GM19463 (cell line): ENCODE results near the gene SLC1A7.

Experiments used
- ATAC-seq: cut with Tn5 transposase; IDR thresholded peaks from one replicate; pipeline ENCODE4 v1.9.1; 2021; ENCODE audit warnings: mild to moderate bottlenecking, moderate library complexity; ENCODE audit not compliant: unreplicated experiment

The SLC1A7 gene

DNA sequence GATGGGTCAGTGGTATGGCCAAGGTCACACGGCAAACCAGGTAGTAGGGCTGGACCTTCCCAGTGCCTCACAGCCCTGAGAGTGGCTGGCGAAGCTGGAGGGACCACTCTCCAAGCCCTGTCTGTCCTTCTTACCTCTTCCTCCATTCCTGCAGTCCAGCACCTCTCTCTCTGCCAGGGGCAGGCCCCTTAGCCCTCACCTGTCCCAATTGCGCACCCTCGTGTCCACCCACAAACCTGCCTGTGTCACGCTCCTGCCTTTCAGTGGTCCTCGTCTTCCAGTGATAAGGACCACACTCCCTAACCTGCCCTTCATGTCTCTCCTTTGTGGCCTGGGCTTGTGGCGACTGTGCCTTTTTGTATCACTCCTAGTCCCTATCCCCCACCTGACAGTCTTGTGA is 77.0 kb downstream of the SLC1A7 start:
- ATAC-seq: no peak

DNA sequence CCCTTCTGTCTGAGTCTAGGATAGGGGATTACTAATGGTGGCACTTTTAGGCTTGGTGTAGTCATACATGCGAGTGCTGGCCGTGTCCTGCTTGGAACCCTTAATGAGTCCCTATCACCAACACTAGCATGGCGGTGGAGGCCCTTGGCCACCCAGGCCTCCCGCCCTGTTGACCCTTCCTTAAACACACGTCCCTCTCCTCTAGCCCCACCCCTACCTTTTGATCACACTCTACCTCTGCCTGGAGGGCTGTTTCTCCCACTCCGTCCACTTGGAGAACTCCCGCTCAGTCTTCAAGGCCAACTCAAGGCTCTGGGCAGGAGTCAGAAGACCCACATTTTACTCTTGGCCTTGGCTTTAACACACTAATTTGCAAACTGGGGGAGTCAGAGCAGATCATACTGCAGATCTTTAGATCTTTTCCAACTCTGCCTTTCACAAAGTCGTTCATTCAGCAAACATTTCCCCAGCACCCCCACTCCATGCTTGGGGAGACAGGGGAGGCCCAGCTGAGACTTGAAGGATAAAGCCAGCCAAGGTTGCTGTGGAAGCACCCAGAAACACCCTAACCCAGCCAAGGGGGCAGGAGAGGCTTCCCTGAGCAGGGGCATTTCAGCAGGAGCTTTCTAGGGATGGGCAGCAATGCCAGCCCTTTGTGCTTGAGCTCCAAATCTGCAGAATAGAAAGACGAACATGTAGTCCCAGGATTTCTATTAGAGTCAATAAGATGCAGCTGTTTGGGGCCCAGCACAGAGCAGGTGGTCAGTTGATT is 78.5 kb downstream of the SLC1A7 start:
- ATAC-seq: no peak

DNA sequence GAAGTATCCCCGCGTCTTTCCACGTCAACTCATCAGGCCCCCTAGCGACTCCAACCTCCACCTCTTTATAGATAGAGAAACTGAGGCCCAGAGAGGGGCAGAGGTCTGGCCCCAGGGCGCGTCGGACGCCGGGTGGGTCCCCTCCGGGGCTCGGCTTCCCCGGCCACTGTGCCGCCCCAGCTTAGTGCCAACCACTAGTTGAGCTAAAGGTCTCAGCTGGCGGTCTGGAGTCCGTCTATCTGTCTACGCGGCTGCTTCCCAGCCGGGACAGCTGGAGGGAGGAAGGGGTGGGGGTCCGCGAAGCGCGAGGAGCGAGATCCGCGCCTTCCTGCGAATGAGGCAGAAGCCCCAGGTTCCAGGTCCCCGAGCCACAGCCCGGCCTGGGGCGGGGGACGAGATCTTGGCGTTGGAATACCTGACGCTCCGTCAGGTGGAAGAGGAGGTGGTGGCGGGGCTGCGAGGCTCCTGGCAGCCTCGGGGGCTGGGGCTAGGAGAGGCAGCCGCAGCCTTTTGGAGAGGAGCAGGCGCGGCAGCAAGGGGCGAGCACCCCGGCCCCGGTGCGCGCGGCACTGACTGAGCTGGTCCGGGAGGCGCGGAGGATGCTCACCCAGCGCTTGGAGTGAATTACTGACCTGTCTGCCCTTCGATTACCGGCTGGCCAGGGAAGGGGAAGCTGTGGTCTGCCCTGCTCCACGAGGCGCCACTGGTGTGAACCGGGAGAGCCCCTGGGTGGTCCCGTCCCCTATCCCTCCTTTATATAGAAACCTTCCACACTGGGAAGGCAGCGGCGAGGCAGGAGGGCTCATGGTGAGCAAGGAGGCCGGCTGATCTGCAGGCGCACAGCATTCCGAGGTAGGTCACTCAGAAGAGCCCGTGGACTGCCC is 79.5 kb downstream of the SLC1A7 start:
- ATAC-seq: no peak

DNA sequence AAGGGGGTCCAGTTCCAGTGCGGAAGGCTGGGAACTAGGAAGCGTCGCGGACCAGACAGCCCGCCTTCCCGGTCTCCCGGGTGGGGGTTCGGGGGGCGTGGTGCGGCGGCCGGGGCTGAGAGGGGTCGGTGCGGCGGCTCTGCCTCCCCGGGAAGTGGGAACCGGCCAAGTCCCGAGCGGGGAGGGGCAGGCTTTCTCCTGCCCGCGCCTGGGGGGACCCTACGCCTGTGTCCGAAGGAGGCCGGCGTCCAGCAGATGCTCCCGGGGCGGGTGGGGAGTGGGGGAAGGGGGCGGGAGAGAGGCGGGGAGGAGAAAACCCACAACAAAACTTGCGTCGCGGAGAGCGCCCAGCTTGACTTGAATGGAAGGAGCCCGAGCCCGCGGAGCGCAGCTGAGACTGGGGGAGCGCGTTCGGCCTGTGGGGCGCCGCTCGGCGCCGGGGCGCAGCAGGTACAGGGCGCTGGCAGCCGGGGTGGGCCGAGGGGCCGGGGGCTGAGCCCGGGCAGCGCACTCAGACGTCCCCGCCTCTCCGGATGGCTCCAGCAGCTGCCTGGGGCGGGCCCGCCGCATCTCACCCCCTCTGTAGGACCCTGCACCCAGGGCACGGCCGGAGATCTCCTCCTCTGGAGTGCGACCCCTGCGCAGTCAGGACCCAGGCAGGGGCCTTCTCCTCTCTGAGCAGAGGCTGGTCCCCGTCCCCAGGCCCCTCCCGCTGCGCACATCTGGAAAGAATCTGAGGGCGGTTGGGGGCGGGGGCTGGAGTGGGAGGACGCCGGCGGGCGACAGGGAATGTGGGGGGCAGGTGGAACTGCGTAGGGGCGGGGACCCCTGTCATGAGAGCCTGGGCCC is 80.4 kb downstream of the SLC1A7 start, which contains the start of gene PODN:
Gene PODN, plus strand, starts transcription at position 355 of the 849 bp plus-strand sequence. CDS start 7,643 bp downstream, outside the sequence.
- no peak for ATAC-seq

DNA sequence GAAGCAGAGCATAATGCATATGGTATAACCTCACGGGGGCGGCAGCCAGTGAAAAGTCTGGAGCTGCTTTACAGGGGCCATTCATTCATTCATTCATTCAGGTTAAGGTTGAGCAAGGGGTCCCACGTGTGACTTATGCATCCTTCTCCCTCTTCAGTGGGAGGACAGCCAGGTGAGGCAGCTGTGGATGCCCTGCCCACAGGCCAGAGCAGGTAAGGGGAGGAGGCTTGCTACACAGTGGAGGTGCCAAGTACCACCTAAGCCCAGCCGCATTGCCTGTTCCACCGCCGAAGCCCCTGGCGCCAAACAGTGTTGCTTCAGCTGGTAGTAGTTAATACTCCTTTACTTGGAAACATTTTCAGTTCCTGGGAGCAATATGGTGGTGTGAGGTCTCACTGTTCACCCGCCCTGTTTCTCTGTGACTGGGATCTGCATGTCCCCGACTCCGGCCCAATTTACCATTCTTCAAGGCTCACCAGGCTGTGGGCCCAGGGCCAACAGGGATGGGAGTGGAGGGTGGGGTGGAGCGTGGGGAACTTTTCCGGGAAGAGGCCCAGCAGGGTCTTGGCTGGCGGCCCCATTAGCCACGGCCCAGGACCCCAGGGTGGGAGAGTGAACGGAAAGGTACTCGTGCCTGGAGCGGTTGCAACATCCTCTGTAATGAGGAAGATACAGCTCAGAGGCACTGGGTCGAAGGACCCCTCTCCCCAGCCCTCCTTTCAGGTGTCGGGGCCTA is 81.1 kb downstream of the SLC1A7 start:
- no peak for ATAC-seq

DNA sequence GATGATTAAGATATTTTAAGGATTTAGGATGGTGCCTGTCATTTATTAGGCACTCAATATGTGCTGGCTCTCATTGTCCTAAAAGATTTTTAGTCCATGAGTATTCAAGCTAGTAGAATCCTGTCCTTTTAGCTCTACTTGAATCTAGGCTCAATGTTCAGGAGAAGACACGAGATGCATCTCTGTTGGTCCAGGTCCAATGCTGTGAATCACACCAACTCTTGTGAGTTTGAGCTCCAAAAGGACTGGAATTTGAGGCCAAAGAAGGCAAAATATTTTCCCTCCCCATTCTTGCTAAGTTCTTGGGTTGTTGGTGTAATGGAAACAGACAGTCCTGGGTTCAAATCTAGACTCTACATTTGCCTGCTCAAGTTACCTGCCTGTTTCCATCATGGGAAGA is 81.9 kb downstream of the SLC1A7 start:
- ATAC-seq: no peak

DNA sequence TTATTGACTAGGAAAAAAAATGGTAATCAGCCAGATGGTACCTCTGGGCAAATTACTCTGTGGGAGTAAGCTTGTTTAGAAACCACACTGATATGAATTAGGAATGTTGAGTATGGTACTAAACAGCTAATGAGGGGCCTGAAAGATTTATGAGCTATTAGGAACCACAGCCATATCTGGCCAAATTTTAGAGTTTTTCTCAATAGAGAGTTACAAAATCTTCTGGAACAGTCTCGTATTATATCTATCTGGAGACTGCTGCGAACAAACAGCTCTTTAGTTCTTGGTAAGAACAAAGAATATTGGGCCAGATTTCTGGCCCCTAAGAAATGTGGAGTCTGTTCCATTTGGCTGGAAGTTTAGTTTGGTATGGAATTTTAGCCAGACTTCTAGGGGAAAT is 85.3 kb downstream of the SLC1A7 start:
- no peak for ATAC-seq

DNA sequence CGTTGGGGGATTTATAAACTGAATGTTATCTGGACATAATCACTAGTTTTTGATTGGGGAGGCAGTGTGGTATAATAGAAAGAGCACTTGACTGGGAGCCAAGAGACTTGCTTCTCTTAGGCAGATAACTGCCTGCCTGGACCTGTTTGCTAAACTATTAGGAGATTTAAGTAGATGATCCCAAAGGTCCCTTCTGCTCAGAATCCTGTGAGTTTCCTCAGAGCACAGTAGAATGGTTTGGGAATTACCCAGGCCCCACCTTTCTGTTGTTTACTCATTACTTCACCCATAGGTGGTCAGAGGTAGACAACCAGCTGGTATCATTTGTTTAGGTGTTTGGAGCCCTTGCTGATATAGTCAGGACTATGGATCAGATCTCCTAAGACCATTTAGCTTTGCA is 90.8 kb downstream of the SLC1A7 start:
- no peak for ATAC-seq

DNA sequence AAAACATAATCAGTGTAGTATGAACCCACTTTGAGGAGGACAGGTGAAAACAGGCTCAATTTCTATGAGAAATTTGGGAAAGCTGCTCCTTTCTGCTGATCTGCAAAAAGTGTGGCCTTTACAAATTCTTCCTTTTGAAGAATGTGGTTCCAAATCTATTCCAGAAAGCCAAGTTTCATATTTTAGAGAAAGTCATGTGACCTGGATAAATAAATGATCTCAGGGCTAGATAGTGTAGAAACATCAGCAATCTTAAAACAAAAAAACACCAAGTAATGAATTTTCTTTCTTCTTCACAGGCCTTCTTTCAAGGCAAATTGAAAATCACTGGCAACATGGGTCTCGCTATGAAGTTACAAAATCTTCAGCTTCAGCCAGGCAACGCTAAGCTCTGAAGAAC is 92.1 kb downstream of the SLC1A7 start:
- ATAC-seq: no peak

DNA sequence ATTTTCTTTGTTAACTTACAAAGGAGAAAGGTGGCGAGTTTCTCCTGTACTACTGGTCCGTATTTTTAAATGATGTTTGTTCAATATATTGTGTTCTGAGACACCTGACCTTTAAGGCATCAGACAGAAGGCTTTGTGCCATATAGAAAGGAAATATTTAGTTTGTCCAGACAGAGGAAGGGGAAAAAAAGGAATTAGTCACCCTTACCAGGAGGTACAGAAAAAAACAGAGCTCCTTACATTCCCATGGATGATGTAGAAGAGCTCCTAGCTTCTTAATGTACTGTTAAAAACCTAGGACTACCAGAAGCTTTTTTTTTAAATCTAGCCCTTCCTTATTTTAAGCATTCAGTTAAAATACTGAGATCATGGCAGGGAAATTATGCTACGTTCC is 92.9 kb downstream of the SLC1A7 start:
- no peak for ATAC-seq

DNA sequence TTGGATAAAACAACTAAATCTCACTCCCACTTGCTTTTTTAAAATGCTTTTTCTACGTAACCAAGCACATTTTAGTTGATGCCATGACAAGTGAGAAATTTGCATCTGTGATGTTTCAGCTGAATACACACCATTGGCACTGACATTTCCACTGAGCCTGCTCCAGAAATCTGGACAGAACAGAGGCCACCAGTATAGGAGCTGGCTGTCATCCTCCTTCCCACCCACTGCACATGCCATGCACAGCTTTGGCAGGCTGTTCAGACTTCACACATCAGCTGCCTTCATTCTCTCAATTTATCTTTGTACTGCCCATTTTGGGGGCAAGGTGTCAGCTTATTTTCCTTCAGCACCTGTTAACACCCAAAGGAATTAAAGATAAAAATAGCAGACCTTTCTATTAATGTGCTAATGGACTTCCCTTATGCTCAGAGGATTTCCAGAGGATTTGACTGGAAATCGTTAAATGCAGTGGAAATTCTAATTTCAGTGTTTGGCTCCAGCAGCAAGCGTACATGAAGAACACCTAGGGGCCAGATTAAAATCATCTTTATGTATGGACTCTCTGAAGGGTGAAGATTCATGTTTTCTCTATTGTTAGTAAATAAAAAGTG is 93.4 kb downstream of the SLC1A7 start:
- ATAC-seq: no peak

DNA sequence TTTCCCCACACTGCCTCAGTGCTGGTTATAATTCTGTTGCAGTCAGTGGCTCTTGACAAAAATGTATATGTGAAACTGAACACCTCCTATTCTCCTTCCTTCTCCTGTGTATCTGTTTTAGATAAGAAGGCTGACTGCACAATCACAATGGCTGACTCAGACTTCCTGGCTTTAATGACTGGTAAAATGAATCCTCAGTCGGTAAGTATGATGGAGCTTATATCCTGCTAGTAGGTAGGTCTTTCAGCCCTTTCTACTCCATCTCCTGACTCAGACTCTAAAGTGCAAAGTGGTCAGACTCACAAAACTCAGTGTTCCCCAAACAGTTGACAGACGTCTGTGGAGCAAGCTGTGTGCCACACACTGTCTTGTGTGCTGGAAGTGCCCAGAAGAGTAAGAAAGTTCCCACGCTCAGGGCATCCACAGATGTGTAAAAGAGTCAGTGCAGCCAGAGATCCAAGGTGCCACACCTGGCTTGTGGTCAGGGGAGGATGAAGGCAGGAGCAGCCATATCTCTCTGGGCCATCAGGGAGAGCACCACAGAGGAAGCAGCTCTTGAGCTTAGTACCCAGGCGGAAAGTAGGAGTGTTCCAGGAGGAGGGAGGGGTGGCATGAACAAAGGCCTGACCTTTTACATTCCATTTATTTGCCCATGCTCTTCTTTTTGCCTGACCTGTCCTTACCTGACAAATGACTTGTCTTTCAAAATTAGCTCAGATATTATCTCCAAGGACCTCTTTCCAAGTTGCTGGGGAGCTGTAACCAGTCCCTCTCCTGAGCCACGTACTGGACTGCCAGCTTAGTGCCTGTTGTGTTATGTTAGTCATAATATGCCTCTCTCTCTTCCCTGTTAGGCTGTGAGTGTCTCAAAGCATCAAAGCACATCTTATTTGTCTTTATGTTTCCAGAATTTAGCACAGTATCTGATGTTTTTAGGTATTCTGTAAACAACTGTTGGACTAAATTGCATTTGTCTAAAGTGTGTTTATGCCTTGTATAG is 94.4 kb downstream of the SLC1A7 start:
- ATAC-seq: no peak

DNA sequence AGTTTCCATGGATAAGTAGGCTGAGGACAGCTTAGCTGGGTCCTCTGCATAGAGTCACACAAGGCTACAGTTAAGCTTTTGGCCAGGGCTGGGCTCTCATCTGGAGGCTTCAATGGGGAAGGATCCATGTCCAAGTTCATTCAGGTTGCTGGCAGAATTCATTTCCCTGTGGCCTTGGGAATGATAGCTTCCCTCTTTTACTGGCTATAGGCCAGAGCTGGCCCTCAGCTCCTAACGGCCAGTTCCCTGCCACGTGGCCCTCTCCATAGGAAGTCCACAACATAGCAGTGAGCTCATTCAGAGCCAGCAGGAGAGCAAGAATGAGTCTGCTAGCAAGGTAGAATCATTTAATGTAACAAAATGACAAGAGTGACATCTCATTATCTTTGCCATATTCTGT is 95.5 kb downstream of the SLC1A7 start:
- no peak for ATAC-seq

DNA sequence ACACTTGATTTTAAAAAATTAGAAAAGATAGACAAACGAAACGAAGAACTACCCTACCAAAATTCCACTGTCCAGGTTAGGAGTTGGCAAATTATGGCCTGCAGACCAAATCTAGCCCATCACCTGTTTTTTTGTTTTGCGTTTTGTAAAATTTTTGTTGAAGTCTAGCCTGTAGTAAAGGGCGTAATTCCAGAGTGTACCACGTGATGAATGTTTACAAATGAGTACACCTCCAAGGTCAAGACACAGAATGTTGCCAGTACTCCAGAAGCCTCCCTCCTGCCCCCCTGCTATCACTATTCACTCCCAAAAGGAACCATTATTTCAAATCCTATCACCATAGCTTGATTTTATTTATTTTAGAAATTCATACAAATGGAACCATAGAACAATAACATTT is 97.5 kb downstream of the SLC1A7 start:
- no peak for ATAC-seq

DNA sequence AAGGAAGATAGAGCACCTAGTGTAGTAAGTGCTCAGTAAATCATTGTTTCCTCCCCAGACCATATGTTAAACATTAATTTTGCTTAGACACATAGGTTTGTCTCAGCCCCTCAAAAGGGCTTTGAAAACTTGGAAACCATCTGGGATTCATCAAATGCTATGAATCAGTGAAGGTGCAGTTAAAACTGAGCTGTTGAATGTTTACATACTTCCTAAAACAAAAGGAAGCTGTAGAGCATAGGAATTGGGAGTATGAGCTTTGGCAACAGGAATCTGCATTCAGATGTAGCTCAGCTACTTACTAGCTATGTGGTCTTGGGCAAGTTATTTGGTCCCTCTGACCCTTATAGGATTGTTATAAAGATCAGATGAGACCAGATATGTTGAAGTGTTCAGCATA is 99.2 kb downstream of the SLC1A7 start:
- ATAC-seq: no peak

DNA sequence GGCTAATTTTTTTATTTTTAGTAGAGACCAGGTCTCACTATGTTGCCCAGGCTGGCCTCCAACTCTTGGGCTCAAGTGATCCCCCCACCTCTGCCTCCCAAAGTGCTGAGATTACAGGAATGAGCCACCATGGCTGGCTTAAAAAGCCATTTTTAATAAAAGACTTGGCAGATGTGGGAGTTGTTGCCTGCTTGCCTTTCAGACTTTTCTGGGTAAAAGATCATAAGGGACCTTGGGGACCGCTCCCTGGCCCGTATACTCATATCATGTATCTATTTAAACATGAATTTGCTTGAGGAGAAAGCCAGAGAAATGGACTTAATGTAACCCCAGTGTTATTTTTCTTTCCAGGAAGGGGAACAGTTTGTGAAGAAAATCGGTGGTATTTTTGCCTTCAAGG is 103.9 kb downstream of the SLC1A7 start:
- no peak for ATAC-seq
